T-helper 2 cell (primary cell): Measurements from ENCODE around the gene PDE9A.

Source experiments
- DNase-seq, 5 experiments: peaks; one replicate each; pipeline versions ENCODE4 v3.0.0 to v3.0.0-alpha.2; 2012 to 2022
- total RNA-seq, 2 donors: gene quantifications; one replicate each; lab custom pipeline; 2026; lab: John Stamatoyannopoulos, UW

Gene PDE9A
- total RNA-seq, result 1.6 to 3.7 reads per million in 2 donors

DNA sequence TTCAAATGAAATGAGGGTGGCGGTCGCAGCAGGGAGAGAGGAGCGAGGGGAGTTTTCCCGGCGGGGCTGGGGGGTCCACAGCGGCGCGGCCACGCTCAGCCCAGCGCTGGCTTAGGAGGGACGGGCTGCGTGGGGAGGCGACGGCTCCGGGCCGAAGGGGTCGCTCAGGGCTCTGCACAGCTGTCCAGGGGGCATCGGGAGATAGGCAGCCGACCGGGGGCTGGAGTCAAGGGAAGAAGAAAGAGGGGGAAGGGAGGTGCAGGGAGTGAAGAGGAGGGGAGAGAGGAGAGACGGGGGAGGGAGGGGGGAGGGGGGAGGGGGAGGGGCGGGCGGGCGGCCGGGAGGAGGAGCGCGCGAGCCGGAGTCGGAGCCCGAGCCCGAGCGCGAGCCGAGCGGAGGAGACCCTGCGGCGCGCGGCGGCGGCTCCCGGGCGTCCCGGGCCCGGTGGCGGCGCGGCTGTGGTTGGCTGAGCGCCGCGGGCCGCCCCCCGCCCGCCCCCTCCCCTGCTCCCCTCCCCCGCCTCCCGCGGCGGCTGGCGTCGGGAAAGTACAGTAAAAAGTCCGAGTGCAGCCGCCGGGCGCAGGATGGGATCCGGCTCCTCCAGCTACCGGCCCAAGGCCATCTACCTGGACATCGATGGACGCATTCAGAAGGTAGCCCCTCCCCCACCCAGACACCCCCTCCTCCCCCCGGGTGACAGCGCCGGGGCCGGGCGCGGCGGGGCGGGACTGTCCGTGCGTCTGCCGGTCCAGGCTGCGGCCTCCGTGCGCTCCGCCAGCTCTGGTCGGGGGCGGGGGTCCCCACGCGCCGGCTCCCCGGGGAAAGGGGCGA is at the start of gene PDE9A:
Gene PDE9A, plus strand, starts transcription at position 391 of the 831 bp plus-strand sequence. Its CDS starts 194 bp downstream, at position 585.
- peak in 1 of 5 experiments; percentile 65 for DNase-seq

GRCh38 chr21:42607102-42607501 is 46.3 kb upstream of the PDE9A start:
- DNase-seq, result no peak

DNA sequence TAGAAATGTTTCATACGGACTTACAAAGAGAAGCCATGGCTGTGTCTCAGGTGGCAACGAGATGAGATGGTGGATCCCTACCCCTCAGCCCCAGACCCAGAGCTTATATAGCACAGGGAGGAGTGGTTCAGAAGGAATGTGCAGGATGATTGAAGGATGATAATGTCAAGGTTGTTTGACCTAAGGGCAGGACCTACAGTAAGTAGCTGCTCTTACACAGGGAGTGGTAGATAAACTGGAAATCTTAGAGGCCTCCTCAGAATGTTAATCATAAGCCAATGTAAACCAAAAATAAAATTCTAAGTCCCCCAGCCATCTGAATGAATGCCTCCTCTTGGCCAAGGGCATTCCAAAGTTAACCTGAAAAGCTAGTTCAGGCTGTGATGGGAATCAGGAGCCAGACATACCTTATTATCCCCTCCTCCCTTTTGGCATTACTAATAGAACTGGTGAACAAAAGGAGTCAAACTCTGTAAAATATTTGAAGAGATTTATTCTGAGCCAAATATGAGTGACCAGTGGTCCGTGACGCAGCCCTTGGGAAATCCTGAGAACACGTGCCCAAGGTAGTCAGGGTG is 45.8 kb upstream of the PDE9A start:
- no peak for DNase-seq

- no peak for DNase-seq
Observed at GRCh38 chr21:42608446-42608845, 45.0 kb upstream of the PDE9A start.

- peak in 2 of 5 experiments; percentile 10 to 76 for DNase-seq
Observed at GRCh38 chr21:42609811-42610210, 43.6 kb upstream of the PDE9A start.

- DNase-seq, result no peak
Observed at GRCh38 chr21:42611852-42612251, 41.6 kb upstream of the PDE9A start.

- no peak for DNase-seq
Observed at GRCh38 chr21:42612390-42612789, 41.0 kb upstream of the PDE9A start.

DNA sequence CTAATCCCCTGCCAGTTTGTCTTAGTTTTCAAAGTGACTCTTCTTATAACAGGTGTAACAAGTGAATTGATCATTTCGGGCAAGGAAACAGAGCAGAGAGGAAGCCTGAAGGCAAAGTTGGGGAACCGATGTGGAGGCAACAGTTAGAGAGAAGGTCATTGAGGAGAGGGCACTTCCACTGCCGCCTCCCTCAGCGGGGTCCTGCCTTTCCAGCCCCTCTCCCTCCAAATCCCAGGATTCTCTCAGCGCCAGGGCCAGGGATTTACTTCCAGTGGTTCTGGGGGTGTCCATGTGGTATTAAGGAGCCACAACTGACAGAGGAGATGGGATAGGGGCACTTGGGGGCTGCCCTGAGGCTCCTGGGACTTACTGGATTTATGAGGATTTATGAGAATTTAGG is 39.7 kb upstream of the PDE9A start:
- no peak for DNase-seq

DNA sequence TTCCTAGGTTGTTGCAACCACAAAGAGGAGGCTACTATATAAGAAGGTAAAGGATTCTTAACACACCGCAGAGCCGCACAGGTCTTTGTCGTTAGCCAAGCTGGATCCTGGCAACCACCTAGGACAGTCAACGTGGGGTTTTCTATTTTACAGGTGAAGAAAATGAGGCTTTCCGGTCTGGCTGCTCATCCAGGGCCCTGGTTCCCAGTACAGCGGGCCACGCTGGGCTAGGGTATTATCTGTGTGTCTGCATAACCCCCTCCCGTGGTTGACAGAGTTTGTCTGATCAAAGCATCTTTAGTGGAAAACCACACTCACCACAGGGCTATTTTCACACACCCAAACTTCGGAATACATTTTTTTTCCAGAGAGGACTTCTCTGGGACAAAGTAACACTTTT is 39.0 kb upstream of the PDE9A start:
- peak in 3 of 5 experiments; percentile 21 to 73 (median 65) for DNase-seq

- DNase-seq, result peak in 3 of 5 experiments; percentile 31 to 85 (median 56)
Observed at GRCh38 chr21:42614811-42615351, 38.5 kb upstream of the PDE9A start.

GRCh38 chr21:42615377-42615776 is 38.0 kb upstream of the PDE9A start:
- DNase-seq, result peak in 1 of 5 experiments; percentile 47

GRCh38 chr21:42615924-42616323 is 37.5 kb upstream of the PDE9A start:
- DNase-seq, result no peak

GRCh38 chr21:42616446-42616845 is 37.0 kb upstream of the PDE9A start:
- DNase-seq, result peak in 1 of 5 experiments; percentile 69

GRCh38 chr21:42616941-42617340 is 36.5 kb upstream of the PDE9A start:
- no peak for DNase-seq

DNA sequence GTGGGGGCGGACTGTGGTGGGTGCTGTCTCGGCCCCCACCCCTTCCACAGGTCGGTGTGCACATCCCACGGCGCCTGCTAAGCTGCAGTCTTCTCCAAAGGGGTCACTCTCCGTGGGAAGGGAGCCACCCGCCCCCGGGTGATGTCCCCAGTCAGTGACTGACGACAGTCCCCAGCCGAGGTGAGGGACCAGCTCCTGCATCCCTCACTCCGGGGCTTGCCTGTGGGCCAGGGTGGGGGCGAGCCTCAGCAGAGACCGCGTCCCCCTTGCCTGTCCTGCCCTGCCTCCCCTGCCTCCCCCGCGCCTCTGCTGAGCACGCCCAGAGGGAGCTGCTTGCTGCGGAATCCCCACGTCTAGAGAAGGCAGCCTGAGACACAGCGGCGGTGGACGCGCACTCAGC is 35.9 kb upstream of the PDE9A start:
- no peak for DNase-seq

DNA sequence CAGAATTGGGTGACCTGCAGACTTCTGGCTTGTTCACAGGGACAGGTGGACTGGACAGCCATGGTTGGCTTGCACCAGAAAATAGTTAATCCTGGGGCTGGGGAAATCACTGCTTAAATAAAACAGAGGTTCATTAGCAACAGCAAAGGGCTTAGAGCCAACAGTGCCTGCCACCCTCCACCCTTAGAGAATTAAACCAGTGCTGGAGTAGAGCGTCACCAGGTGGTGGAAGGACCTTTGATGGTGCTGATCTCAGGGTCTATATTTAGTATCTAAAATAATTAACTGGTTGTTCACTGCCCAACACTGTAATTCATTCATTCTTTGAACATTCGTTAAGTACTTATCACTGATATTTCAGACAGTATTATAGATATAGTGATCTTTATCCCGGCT is 34.7 kb upstream of the PDE9A start:
- no peak for DNase-seq

DNA sequence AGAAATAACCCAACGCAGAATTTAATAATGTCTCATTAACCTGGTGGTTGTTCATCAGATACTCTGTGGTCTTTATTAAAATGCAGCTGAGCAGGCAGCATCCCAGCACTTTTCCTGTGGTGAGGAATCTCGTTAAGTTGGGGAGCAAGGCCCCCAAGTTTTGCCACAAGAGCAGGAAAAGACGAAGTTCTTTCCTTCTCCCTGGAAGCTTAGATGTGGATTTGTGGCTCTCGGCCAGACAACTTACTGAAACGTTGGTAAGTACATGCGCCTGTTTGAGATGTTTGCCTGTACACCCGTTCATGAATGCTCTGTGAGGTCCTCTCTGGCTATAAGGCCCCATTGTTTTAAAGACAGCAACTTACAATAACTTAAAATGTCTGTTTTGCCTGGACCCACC is 34.3 kb upstream of the PDE9A start:
- no peak for DNase-seq

GRCh38 chr21:42619841-42620240 is 33.6 kb upstream of the PDE9A start:
- no peak for DNase-seq

GRCh38 chr21:42621166-42621818 is 32.1 kb upstream of the PDE9A start:
- DNase-seq, result no peak

- no peak for DNase-seq
Observed at GRCh38 chr21:42621819-42622177, 31.6 kb upstream of the PDE9A start.

DNA sequence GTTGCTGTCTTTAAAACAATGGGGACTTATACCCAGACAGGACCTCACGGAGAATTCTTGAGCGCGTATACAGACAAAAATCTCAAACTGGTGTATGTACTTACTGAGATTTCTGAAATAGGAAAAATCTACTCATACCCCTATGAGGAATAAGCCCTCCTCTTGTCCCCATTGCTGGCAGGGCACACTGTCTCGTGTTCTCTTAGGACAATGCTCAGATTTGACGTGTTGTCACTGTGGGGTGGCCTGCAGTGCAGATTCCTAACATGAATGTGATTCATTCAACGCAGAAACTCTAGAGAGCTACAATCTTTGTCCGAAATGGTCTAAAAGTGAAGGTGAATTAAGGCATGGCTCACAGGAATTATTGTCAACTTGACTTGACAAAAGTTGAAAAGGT is 31.1 kb upstream of the PDE9A start:
- no peak for DNase-seq

DNA sequence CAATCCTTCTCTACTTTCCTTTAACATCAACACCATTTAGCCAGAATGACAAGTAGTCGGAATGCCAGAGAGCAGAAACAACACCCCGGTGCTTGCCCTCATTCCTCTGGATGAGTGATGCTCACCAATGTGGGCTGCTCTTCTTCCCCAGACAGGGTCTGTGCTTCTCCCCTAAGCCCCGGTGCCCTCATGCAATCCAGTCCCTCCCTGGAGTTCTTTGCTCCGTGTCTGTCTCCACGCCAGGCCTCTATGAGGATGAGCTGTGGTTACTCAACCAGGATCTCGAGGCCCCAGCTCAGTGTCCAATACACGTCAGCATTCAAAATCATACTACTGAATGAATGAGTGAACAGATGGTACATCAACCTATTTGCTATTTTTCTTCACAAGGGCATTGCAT is 29.7 kb upstream of the PDE9A start:
- DNase-seq, result no peak

DNA sequence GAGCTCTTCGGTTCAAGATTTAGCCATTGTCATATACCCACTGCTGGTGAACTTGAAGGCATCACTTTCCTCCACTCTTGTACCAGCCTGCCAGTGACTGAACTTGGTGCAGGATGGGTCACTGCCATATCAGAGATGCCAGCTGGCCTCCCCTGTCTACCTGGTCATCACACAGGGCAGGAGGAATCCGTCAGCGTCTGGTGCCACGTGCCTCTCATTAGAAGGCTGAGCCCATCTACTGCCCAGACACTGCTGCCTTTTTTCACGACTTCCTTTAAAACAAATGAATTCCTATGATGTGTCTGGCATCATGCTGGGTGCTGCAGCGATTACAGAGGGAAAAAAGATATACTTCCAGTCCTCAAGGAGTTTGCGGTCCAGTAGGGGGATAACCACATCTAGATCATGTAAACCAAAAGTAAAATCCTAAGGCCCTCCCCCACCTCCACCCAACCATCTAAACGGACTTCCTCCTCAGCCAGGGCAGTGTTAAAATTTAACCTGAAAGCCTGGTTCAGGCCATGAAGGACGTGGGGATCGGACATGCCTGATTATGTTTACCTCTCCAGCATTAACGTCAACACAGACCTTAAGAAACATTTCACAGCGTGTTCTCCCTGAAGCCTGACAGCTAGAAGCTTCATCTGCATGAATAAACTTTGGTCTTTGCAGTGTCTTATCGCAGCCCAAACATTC is 29.2 kb upstream of the PDE9A start:
- no peak for DNase-seq
